ENCODE measurements around the gene GPR146. TPM values are rescaled to one million over a fixed set of nuclear protein-coding genes. Genes with fewer than 3 reads are reported as not detected.

Gene GPR146
- total RNA-seq, 1 experiment from 2014 or later, result 2.9 TPM

DNA sequence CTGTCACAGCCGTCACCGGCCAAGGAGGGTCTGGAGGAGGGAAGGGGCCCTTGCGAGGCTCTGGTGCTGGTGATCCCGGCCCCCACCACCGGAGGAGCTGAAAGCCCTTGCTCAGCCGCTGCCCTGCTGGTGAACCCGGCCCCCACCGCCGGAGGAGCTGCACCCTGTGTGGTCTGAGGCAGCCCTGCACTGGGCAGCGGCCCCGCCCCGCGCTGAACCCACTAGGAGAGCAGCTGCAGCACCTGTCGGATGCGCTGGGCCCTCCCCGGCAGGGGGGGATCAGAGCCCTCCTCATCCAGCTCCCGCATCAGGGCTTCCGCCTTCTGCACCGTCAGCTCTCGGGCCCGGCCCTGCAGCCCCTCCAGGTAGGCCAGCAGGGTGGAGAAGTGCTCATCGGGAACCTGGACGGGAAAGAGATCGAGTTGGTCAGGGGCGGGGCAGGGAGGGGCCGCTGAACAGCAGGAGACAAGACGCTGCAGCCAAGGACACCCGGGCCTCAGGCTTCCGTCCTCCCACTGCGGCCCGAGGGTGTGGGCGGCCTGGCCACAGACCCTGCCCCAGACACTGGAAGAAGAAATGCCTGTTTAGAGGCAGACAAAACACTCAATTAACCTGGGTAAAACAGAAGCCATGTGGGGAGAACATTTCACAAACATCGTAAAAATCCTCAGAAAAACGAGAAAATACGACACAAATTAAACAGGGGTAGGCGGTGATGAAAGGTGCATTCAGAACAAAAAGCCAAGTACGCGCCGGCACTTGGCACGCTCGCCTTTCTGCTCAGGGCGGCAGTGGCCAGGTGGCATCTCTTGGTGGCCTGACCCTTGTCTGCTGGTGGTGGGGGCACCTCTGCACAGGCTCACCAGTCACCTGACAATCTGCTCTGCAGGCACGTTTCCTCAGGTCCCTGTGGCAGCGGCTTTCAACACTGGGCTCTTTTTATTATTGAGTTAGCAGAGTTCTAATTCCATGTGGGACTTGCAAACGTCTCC, 46.6 kb upstream of the GPR146 start:
- no peaks in the 10 kb centered on the region for H3K9me3 ChIP-seq (ENCODE audit: control insufficient read depth, insufficient read depth, low read depth, low read length)
- in situ Hi-C loops (cut with HindIII; ENCODE audit: low pct_unique_long_range_greater_than_20kb, low sequenced_read_pairs) (no loop called here), intact Hi-C loops (cut with micrococcal nuclease; ENCODE audit: unreplicated experiment) (no loop called here)
- CTCF ChIA-PET, result interaction anchor here (0.6 kb wide), 2 partner anchors 48 to 141 kb away, joined by 3 to 7 read pairs; no protein-coding TSS in a partner anchor
- no TSS peak for BruUV-seq (replicated peaks)
- no peaks in the 10 kb centered on the region for H3K27me3 ChIP-seq (ENCODE audit: control insufficient read depth, insufficient read depth, low read length)
- POLR2A ChIA-PET, result interaction anchor here (0.7 kb wide), 1 partner anchor 179 kb away, joined by 10 read pairs; no protein-coding TSS in a partner anchor
- ATAC-seq (no peak), DNase-seq (ENCODE audit: low read depth, low spot score) (no peak)
- H3K4me3 ChIP-seq (ENCODE audit: low read depth in 2 of 2, low read length in 2 of 2), result no peak overlapping the region
- H3K27ac ChIP-seq (ENCODE audit: low read length), result no peak overlapping the region
- H3K4me1 ChIP-seq (ENCODE audit: control insufficient read depth, insufficient read depth, low read length), result peaks cover 19% of the 10 kb centered on the region
- no peaks in the 10 kb centered on the region for H3K36me3 ChIP-seq (ENCODE audit: control insufficient read depth, insufficient read depth, low read length)
- TF ChIP-seq, protein P1, sequence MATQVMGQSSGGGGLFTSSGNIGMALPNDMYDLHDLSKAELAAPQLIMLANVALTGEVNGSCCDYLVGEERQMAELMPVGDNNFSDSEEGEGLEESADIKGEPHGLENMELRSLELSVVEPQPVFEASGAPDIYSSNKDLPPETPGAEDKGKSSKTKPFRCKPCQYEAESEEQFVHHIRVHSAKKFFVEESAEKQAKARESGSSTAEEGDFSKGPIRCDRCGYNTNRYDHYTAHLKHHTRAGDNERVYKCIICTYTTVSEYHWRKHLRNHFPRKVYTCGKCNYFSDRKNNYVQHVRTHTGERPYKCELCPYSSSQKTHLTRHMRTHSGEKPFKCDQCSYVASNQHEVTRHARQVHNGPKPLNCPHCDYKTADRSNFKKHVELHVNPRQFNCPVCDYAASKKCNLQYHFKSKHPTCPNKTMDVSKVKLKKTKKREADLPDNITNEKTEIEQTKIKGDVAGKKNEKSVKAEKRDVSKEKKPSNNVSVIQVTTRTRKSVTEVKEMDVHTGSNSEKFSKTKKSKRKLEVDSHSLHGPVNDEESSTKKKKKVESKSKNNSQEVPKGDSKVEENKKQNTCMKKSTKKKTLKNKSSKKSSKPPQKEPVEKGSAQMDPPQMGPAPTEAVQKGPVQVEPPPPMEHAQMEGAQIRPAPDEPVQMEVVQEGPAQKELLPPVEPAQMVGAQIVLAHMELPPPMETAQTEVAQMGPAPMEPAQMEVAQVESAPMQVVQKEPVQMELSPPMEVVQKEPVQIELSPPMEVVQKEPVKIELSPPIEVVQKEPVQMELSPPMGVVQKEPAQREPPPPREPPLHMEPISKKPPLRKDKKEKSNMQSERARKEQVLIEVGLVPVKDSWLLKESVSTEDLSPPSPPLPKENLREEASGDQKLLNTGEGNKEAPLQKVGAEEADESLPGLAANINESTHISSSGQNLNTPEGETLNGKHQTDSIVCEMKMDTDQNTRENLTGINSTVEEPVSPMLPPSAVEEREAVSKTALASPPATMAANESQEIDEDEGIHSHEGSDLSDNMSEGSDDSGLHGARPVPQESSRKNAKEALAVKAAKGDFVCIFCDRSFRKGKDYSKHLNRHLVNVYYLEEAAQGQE (IDR thresholded peaks at IDR 0.05; ENCODE audit: insufficient read depth in 1 of 2, low read depth in 2 of 2, low read length in 1 of 2), result no peak
- TF ChIP-seq TCF7L2 (IDR thresholded peaks at IDR 0.05; ENCODE audit: low read depth, low read length) (no peak), SIN3A (IDR thresholded peaks at IDR 0.05; ENCODE audit: borderline replicate concordance, insufficient read depth, low read depth, low read length) (no peak), POLR2AphosphoS5 (IDR thresholded peaks at IDR 0.05; ENCODE audit: low read depth, low read length) (no peak)
- TF ChIP-seq, protein P2, sequence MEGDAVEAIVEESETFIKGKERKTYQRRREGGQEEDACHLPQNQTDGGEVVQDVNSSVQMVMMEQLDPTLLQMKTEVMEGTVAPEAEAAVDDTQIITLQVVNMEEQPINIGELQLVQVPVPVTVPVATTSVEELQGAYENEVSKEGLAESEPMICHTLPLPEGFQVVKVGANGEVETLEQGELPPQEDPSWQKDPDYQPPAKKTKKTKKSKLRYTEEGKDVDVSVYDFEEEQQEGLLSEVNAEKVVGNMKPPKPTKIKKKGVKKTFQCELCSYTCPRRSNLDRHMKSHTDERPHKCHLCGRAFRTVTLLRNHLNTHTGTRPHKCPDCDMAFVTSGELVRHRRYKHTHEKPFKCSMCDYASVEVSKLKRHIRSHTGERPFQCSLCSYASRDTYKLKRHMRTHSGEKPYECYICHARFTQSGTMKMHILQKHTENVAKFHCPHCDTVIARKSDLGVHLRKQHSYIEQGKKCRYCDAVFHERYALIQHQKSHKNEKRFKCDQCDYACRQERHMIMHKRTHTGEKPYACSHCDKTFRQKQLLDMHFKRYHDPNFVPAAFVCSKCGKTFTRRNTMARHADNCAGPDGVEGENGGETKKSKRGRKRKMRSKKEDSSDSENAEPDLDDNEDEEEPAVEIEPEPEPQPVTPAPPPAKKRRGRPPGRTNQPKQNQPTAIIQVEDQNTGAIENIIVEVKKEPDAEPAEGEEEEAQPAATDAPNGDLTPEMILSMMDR (IDR thresholded peaks at IDR 0.05), result no peak

DNA sequence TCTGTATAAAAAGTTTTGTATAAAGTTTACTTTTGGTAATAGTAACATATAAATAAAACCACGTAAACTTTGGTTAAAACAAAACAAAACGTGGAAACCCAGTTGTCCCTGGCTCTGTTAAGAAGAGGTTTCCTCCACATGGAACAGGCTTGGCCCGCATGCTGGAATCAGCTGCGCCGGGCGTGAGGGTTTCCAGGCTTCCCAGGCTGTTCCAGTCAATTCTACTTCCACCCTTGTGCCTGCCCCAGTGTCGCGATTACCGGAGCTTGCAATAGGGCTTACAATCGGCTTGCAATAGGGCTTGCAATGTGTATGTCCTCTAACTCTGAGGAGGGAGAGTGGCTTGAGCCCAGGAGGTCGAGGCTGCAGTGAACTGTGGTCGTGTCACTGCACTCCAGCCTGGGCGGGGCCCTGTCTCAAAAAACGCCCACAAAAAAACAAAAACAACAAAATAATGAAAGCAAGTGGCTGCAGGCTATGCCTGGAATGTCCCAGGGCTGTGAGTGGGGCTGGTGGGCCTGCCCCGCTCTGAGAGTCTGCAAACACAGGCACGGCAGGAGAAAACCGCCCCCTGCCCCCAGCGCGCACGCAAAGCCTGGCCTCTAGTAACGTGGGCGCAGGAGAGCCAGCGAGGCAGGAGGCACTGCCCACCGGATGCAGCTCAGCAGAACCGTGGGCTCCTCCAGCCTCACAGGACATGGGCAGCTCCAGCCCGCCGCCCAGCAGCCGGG, 45.0 kb upstream of the GPR146 start:
- no peak for ATAC-seq
- BruUV-seq (replicated peaks), result no TSS peak
- ChIA-PET CTCF (no interaction called here), POLR2A (interaction anchor here (0.6 kb wide), 1 partner anchor 326 kb away, joined by 11 read pairs; no protein-coding TSS in a partner anchor)
- intact Hi-C loops (cut with micrococcal nuclease; ENCODE audit: unreplicated experiment), result no loop called here
- H3K9me3 ChIP-seq (ENCODE audit: control insufficient read depth, insufficient read depth, low read depth, low read length), result no peaks in the 10 kb centered on the region
- in situ Hi-C loops (cut with HindIII; ENCODE audit: low pct_unique_long_range_greater_than_20kb, low sequenced_read_pairs), result no loop called here
- H3K36me3 ChIP-seq (ENCODE audit: control insufficient read depth, insufficient read depth, low read length), result no peaks in the 10 kb centered on the region
- no peaks in the 10 kb centered on the region for H3K27me3 ChIP-seq (ENCODE audit: control insufficient read depth, insufficient read depth, low read length)
- H3K27ac ChIP-seq (ENCODE audit: low read length), result no peak overlapping the region
- peaks cover 9% of the 10 kb centered on the region; the same call in 1 of the 2 replicates for H3K4me1 ChIP-seq (ENCODE audit: control insufficient read depth, insufficient read depth, low read length)
- H3K4me3 ChIP-seq (ENCODE audit: low read depth in 2 of 2, low read length in 2 of 2), result no peak overlapping the region
- TF ChIP-seq, protein P2 (IDR thresholded peaks at IDR 0.05), result no peak
- DNase-seq (ENCODE audit: low read depth, low spot score), result no peak

Data from Panc1 (cell line).